Stimulated activated CD4-positive, alpha-beta T cell treated with anti-CD3 and anti-CD28 coated beads, Interleukin-1b, Interleukin-23, amount 100 ng/mL, for 1 hour (primary cell): Measurements from ENCODE around the gene ALX1.

Experiments
- DNase-seq, 2 donors: peaks; one replicate each; pipeline ENCODE4 v3.0.0-alpha.2; 2020; ENCODE audit warnings: low read depth in 2 of 2

The ALX1 gene

GRCh38 chr12:85280165-85280983, at the start of gene ALX1:
ALX1 (plus strand) TSS chr12:85280220; CDS start chr12:85280262, 42 bp downstream.
- no peak for DNase-seq

- no peak for DNase-seq
Measured at GRCh38 chr12:85237327-85237726, 42.7 kb upstream of the ALX1 start.

- DNase-seq, result no peak
Measured at GRCh38 chr12:85244561-85244960, 35.5 kb upstream of the ALX1 start.

- DNase-seq, result no peak
Measured at GRCh38 chr12:85253853-85254252, 26.2 kb upstream of the ALX1 start.

GRCh38 chr12:85257671-85258070, 22.3 kb upstream of the ALX1 start:
- no peak for DNase-seq

- no peak for DNase-seq
Measured at GRCh38 chr12:85260447-85260846, 19.6 kb upstream of the ALX1 start.

GRCh38 chr12:85260896-85261295, 19.1 kb upstream of the ALX1 start:
- DNase-seq, result no peak

GRCh38 chr12:85266356-85266755, 13.7 kb upstream of the ALX1 start:
- no peak for DNase-seq

- DNase-seq, result no peak
Measured at GRCh38 chr12:85273381-85274314, 6.4 kb upstream of the ALX1 start.

- DNase-seq, result no peak
Measured at GRCh38 chr12:85274315-85274651, 5.7 kb upstream of the ALX1 start.

GRCh38 chr12:85275374-85275773, 4.6 kb upstream of the ALX1 start:
- DNase-seq, result no peak

GRCh38 chr12:85277191-85277590, 2.8 kb upstream of the ALX1 start:
- DNase-seq, result no peak

- DNase-seq, result no peak
Measured at GRCh38 chr12:85277900-85278597, 2.0 kb upstream of the ALX1 start.

GRCh38 chr12:85278598-85279448, 1.2 kb upstream of the ALX1 start:
- no peak for DNase-seq

- no peak for DNase-seq
Measured at GRCh38 chr12:85279449-85280164, 413 bp upstream of the ALX1 start.

- DNase-seq, result no peak
Measured at GRCh38 chr12:85280984-85281630, 1.1 kb downstream of the ALX1 start.

- no peak for DNase-seq
Measured at GRCh38 chr12:85281636-85282312, 1.8 kb downstream of the ALX1 start.

- DNase-seq, result no peak
Measured at GRCh38 chr12:85283560-85283959, 3.5 kb downstream of the ALX1 start.

GRCh38 chr12:85296362-85296761, 16.3 kb downstream of the ALX1 start:
- DNase-seq, result no peak

GRCh38 chr12:85299053-85299452, 19.0 kb downstream of the ALX1 start:
- no peak for DNase-seq
